ENCODE measurements around the gene L3MBTL4. TPM values are rescaled to one million over a fixed set of nuclear protein-coding genes. Genes with fewer than 3 reads are reported as not detected.

The L3MBTL4 gene
- total and polyA plus RNA-seq, 11 donors: 0.27 to 3.3 (median 1.2) TPM

DNA sequence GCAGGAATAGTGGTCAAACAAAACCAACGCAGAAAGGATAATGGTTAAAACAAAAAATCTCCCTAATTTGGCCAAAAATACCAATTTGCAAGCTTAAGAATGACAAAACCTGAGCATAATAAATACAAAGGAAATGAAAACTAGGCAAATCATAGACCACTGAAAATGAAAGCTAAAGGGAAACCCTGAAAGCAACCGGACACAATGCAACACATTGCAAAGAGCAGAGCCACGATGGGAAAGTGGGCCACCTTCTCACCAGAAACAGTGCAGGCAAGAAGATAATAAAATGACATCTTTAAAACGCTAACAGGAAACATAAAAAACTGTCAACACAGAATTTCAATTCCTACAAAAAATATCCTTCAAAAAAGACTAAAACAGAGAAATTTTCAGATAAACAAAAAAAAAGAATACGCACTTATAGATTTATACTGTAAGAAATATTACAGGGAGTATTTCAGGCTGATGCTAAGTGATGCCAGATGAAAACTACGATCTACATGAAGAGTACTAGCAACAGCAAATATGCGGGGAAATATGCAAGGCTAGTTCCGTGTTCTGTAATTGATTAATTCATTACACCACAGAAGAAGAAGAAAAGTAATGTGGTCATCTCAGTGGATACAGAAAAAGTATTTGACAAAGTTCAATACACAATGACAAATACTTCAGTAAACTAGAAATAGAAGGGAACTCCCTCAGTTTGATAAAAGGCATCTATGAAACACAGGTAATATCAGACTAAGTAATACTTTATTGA, 239.5 kb downstream of the L3MBTL4 start:
- no peak for ATAC-seq
- intact Hi-C loops (cut with DNase I): no loop called here

DNA sequence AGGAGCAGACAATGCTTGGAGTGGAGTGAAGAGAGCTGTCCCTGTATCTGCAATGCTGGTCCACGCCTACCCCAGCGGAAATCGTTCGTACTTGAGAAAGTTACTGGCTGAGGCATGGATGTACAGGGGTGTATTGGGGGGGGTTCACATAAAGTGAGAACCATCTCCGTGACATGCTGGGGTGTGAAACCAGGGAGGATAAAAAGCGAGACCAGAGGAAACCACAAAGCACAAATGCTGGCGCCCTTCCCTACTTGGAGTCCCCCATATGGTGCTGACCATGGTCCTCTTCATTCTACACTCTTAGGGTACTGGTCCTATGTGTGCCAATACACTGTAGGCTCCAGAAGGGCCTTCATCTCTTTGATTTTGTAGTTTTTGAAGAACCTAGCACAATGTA, 244.1 kb downstream of the L3MBTL4 start:
- Histone ChIP-seq H3K4me1 (no peaks in the 10 kb centered on the region), H3K27me3 (no peaks in the 10 kb centered on the region), H3K36me3 (no peaks in the 10 kb centered on the region), H3K27ac (no peak overlapping the region), H3K9me3 (peaks cover 0 to 6% (median 0%) of the 10 kb centered on the region in 12 donors), H3K4me3 (no peak overlapping the region)
- DNase-seq: no peak
- intact Hi-C loops (cut with DNase I): no loop called here
- TF ChIP-seq, protein P1, sequence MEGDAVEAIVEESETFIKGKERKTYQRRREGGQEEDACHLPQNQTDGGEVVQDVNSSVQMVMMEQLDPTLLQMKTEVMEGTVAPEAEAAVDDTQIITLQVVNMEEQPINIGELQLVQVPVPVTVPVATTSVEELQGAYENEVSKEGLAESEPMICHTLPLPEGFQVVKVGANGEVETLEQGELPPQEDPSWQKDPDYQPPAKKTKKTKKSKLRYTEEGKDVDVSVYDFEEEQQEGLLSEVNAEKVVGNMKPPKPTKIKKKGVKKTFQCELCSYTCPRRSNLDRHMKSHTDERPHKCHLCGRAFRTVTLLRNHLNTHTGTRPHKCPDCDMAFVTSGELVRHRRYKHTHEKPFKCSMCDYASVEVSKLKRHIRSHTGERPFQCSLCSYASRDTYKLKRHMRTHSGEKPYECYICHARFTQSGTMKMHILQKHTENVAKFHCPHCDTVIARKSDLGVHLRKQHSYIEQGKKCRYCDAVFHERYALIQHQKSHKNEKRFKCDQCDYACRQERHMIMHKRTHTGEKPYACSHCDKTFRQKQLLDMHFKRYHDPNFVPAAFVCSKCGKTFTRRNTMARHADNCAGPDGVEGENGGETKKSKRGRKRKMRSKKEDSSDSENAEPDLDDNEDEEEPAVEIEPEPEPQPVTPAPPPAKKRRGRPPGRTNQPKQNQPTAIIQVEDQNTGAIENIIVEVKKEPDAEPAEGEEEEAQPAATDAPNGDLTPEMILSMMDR (IDR thresholded peaks at IDR 0.05): no peak
- TF ChIP-seq POLR2A (IDR thresholded peaks at IDR 0.05): no peak
- no peak for ATAC-seq
- 94 to 96% (median 96%) methylated on average over 7 of the region's 7 CpGs for WGBS, 4 donors

More for the DNA sequence above, 239.5 kb downstream of the L3MBTL4 start:
- DNase-seq: no peak
- no peaks in the 10 kb centered on the region for H3K36me3 ChIP-seq
- H3K27ac ChIP-seq: no peak overlapping the region
- no peaks in the 10 kb centered on the region for H3K9me3 ChIP-seq
- no peak overlapping the region for H3K4me3 ChIP-seq
- TF ChIP-seq POLR2A (IDR thresholded peaks at IDR 0.05): no peak
- TF ChIP-seq, protein P1 (IDR thresholded peaks at IDR 0.05): no peak
- no peaks in the 10 kb centered on the region for H3K4me1 ChIP-seq
- no peaks in the 10 kb centered on the region for H3K27me3 ChIP-seq
- WGBS, 4 donors: 89 to 93% (median 91%) methylated on average over 8 of the region's 8 CpGs

DNA sequence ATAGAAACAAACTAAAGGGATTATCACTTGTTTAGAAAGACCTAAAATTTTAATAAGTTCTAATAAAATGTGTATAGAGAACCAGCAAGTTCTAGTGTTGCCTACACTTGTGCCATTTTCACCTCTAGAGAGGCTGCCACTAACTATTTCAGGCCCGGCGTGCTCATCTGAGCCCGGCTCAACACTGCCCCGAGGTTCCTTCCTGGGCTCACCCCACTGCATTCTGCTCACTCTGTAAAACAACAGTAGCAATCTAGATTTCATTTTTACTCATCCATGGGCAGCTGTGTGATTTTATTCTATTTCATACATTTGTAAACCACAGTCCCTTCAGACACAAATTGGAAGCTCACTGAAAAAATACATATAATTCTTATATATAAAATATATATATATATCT, 253.2 kb downstream of the L3MBTL4 start:
- Histone ChIP-seq H3K4me1 (peaks cover 0 to 5% (median 0%) of the 10 kb centered on the region in 12 donors), H3K4me3 (no peak overlapping the region), H3K27ac (no peak overlapping the region), H3K36me3 (no peaks in the 10 kb centered on the region), H3K27me3 (no peaks in the 10 kb centered on the region), H3K9me3 (peaks cover 0 to 16% (median 8%) of the 10 kb centered on the region in 12 donors)
- WGBS, 4 donors: 90 to 95% (median 93%) methylated on average over 4 of the region's 4 CpGs
- DNase-seq (no peak), ATAC-seq (no peak)
- intact Hi-C loops (cut with DNase I): no loop called here
- TF ChIP-seq POLR2A (IDR thresholded peaks at IDR 0.05): no peak
- TF ChIP-seq, protein P1 (IDR thresholded peaks at IDR 0.05): no peak

DNA sequence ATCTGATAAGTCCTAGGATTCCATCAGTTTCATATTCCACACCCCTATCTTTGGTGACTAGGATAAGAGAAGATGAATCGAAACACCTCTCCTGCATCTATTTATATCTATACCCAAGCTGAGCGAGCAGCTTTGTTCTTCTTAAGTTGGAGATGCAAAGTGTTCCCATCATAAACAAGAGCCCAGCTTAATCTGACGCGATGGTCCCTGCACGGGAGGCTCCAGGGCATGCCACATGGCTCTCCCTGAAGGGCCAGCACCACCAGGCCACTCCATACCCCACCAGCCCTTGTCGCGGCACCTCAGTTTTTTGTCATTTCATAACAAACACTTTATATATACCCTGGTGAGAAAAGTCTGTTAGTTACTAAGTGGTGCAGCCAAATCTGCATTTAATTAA, 255.3 kb downstream of the L3MBTL4 start:
- H3K4me3 ChIP-seq: no peak overlapping the region
- H3K27ac ChIP-seq: no peak overlapping the region
- H3K4me1 ChIP-seq: peaks cover 0 to 5% (median 0%) of the 10 kb centered on the region in 12 donors
- TF ChIP-seq, protein P1 (IDR thresholded peaks at IDR 0.05): no peak
- no peak for TF ChIP-seq POLR2A (IDR thresholded peaks at IDR 0.05)
- ATAC-seq (peak in 1 of 4 donors; percentile 36), DNase-seq (no peak)
- no peaks in the 10 kb centered on the region for H3K36me3 ChIP-seq
- intact Hi-C loops (cut with DNase I): no loop called here
- no peaks in the 10 kb centered on the region for H3K27me3 ChIP-seq
- WGBS, 4 donors: 74 to 85% (median 81%) methylated on average over 7 of the region's 7 CpGs
- peaks cover 0 to 13% (median 7%) of the 10 kb centered on the region in 12 donors for H3K9me3 ChIP-seq

Measured in heart left ventricle (tissue), 16 donors.